ENCODE results near the gene FGF11.
"Not testable (repeated sequence)": the region's sequence is repeated elsewhere in the genome, so short reads cannot be mapped to it uniquely, and the experiment has no call there.

FGF11 gene

DNA sequence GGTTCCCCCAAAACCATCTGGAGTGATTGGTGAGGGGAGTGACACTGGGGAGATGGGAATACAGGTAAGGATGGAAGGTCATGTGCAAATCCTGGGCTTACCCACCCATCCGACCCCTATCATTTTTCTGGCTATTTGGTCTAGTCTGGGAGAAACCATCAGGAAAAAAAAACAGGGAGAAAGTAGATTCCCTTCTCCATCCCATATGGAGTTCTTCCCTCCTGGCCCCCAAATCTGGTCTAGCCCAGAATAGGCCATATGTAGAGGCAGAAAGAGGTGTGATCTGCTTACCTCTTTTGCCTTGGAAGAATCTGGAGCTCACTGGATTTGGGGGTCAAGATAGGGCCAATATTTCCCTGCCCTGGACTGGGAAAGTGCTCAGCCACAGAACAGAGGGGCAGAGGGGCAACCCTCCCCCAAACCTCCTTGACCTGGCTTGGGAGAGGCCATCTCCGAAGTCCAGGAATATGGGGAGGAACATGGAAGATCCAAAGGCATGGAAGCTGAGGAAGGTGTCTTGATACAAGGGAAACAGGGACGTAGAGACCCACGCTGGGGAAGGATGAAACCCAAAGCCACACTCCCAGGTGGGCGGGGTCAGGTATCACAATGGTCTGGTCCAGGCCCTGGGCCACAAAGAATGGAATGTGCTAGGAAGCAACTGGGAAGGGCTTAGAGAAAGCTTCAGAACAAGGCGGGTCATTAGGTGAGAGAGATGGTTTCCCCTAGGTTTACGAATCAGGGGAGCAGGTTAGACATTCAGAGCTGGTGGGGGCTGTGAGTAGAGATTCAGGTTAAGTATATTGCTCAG, 21.7 kb downstream of the FGF11 start:
- no peak for DNase-seq (ENCODE audit: low read depth in 2 of 2)

- no peak for DNase-seq (ENCODE audit: low read depth in 2 of 2)
Measured at GRCh38 chr17:7462474-7463371, 23.4 kb downstream of the FGF11 start.

DNA sequence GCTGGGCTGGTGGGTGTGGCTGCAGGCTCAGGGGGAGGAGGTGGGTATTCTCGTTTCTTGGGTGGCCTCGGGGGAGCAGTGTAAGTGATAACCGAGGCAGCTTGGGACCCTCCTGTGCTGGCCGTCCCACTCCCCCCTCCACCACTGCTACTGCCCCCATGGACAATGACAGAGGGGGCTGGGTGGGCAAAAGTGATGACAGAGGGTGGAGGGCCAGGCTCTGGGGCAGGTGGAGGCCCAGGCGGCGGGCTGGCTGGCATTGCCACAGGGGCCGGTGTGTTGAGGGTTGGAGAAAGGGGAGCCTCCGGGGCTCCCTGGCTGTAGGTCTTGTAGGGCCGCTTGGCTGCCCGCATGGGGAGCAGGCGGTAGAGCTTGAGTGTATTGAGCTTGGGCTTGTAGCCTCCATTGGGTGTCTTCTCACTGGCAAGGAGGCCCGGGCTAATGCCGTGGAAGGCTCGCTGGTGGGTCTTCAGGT, 24.1 kb downstream of the FGF11 start:
- DNase-seq (ENCODE audit: low read depth in 2 of 2) = no peak

GRCh38 chr17:7464081-7464480, 24.8 kb downstream of the FGF11 start:
- DNase-seq (ENCODE audit: low read depth in 2 of 2) = no peak

- no peak for DNase-seq (ENCODE audit: low read depth in 2 of 2)
Measured at GRCh38 chr17:7465597-7466275, 26.4 kb downstream of the FGF11 start.

DNA sequence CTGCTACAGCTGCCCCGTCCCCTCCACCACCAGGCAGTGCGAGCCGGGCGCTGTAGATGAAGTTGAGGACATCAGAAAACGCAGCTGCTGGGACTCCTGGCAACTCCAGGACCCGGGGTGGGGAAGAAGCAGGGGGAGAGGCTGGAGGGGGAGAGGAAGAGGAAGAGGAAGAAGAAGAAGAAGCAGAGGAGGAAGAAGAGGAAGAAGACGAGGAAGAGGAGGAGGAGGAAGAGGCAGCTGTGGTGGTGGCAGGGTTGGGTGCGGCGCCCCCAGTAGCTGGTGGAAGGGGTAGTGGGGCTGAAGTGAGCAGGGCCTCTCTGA, 27.0 kb downstream of the FGF11 start:
- DNase-seq (ENCODE audit: low read depth in 2 of 2) = no peak

DNA sequence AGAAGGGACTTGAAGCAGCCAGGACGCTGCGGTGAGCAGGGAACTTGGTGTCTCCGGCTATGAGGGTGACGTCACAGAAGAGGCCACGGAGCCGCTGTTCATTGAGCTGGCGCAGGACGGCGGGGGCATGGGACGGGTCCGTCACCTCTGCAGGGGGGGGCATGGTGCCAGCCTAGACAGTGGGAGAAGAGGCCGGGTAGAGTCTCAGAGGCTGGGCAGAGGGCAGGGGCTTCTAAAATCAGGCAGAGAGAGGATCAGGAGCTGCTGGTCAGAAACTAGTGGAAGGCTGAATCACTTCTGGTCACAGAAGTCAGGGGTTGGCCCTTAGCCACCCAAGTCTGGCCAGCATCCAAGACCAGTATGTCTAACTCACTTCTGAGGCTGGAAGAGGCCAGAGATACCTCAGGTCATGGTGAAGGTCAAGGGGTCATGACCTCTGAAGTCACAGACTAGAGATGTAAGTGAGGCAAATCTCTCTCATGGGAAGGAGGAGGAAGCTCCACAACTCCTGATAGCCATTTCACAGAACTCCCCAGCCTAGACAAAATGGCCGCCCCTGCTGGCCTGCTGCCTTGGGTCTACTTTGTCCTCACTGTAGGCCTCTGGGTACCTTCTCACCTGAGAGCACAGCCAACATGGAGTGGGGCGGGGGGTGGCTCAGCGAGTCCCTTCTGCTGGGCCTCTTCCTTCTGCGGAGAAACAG, 27.5 kb downstream of the FGF11 start:
- DNase-seq (ENCODE audit: low read depth in 2 of 2) = no peak

DNA sequence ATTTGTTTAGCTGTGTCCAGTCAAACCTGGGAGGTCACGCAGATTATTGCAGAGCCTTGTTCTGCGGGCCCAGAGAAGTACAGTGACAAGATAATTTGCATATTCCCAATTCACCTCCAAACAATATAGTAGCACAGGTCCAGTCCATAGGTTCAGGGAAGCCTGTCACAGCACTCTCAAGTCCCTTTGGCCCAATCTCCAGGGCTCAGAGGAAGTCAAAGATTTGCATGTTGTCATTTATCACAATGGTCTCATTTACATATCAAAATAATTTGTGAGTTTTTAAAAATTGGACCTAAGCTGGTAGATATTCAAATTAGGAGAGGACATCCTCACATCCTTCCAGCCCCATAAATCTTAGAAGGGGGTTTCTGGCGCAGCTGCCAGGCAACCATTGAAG, 28.2 kb downstream of the FGF11 start:
- no peak for DNase-seq (ENCODE audit: low read depth in 2 of 2)

DNA sequence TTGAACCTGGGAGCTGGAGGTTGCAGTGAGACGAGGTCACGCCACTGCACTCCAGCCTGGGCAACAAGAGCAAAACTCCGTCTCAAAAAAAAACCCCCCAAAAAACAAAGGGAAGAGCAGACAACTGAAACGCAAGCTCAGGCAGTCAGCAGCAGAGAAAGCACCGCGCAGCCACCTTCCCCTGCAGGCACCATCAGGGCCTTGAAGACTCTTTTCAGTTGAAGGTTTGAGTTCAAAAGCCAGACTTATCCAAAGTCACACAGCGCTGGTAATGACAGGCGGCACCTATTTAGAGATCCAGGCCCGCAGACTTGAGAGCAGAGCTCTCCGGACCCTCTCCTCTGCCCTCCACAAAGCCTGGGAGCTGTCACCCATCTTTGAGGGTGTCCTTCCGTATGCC, 29.0 kb downstream of the FGF11 start:
- no peak for DNase-seq (ENCODE audit: low read depth in 2 of 2)

DNA sequence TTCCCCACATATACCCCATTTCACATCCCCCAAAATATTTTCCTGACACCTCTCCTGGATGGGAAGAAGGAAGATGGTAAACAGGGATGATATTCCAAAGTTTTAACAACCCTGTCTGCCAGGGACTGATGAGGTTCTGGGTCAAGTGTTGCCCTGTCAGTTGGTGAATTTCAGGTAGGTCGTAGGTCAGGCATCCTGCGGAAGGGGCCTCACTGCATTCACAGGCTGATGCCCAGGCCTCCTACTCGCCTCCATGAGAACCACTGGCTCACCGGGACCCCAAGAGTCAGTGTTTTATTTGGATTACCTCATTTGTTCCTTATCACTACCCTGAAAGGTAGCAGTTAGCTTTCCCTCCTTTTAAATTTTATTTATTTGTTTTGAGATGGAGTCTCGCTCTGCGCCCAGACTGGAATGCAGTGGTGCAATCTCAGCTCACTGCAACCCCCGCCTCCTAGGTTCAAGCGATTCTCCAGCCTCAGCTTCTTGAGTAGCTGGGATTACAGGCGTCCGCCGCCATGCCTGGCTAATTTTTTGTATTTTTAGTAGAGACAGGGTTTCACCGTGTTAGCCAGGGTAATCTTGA, 29.6 kb downstream of the FGF11 start:
- no peak for DNase-seq (ENCODE audit: low read depth in 2 of 2)

- not testable (repeated sequence) for DNase-seq (ENCODE audit: low read depth in 2 of 2)
Measured at GRCh38 chr17:7469843-7470242, 30.5 kb downstream of the FGF11 start.

GRCh38 chr17:7470457-7470973, 31.2 kb downstream of the FGF11 start:
- DNase-seq (ENCODE audit: low read depth in 2 of 2) = not testable (repeated sequence)

DNA sequence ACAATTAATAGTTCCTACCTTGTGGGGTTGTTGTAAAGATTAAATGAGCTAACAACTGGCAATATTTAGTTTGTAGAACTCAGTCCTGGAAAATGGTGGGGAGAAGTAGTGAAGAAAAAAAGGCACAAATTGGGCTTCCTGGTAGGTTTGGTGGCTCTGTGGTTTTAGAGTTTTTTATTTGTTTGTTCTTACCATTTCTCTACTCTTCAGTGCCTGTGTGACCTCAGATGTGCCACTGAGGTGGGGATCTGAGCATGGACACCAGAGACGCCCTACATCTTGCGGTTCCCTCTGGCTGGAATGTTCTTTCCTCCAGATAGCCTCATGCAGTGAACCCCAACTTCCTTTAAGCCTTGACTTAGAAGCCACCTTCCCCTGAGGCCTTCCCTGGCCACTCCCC, 32.4 kb downstream of the FGF11 start:
- no peak for DNase-seq (ENCODE audit: low read depth in 2 of 2)

DNA sequence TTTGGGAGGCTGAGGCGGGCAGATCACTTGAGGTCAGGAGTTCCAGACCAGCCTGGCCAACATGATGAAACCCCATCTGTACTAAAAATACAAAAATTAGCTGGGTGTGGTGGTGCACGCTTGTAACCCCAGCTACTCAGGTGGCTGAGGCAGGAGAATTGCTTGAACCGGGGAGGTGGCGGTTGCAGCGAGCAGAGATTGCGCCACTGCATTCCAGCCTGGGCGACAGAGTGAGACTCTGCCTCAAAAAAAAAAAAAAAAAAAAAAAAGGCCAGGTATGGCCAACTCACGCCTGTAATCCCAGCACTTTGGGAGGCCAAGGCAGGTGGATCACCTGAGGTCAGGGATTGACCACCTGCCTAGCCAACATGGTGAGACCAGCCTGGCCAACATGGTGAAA, 35.5 kb downstream of the FGF11 start:
- not testable (repeated sequence) for DNase-seq (ENCODE audit: low read depth in 2 of 2)

DNA sequence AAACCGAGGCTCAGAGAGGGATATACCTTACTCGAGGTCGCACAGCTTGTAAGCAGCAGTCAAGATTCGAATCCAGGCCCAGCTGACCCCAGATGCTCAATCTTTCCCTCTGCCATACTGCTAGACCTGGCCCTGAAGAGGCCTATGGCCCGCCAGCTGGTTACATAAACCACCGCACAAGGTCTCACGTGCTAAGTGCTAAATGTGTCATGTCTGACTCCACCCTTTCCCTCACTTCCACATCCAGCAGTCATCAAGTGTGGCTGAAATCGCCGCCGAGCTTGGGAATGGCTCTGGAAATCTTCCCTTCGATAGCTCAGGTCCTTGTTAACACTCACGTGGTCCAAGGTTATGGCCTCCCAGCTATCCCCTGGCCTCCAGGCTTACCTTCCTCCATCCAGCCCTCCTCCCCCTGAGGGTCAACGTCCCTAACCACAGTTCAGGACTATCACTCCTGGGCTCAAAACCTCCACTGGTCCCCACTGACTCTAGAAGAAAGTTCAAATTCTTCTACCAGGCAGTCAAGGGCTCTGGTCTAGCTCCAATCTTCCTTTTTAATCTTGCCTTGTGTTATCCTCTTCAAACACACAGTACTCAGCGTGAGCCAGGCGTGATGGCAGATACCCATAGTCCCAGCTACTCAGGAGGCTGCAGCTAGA, 36.6 kb downstream of the FGF11 start:
- no peak for DNase-seq (ENCODE audit: low read depth in 2 of 2)

DNA sequence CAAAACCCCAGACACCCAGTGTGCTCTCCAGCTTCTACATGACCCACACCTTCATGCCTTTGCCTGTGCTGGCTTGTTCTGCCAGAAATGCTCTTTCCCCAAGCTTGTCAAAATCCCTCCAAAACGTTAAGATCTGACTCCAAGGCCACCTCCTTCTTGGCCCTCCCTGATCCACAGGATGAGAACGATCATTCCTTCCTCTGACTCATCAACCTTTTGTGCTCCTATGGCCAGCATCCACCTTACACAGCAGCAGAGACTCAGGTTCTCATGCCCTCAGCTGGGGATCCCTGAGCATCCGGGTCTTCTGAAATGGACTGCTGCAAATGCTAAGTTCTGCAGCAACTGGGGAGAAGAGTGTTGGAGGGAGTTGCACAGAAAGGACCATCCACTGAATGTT, 37.2 kb downstream of the FGF11 start:
- no peak for DNase-seq (ENCODE audit: low read depth in 2 of 2)

- no peak for DNase-seq (ENCODE audit: low read depth in 2 of 2)
Measured at GRCh38 chr17:7476951-7477350, 37.6 kb downstream of the FGF11 start.

GRCh38 chr17:7477392-7478275, 38.3 kb downstream of the FGF11 start:
- no peak for DNase-seq (ENCODE audit: low read depth in 2 of 2)

All from fibroblast of skin of left biceps (primary cell).